ENCODE measurements around the gene CHEK1. TPM values are rescaled to one million over a fixed set of nuclear protein-coding genes. Genes with fewer than 3 reads are reported as not detected.

The CHEK1 gene
- polyA plus RNA-seq, 1 donor (not counting 4 experiments of a cell fraction or from before 2014, with no cell fraction given) = 38.2 TPM

DNA sequence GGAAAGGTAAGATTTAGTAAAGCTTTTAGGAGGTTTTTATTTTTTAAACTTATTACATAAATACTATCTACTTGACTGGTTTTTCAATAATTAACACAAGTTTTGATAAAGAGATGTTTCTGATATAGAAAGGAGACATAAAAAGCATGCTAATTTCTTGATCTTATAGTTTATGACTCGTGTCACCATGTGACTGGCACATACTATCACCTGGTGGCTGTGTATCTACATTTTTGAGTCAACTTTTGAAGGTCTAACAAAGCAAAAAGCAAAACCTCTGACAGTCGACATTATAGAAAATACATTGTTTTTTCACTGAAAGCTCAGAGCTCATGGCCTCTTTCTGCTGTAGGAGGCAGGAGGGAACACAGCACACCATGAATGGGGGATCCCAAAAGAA lies 54.9 kb downstream of the CHEK1 start:
- Histone ChIP-seq H3K27ac (ENCODE audit: control insufficient read depth, insufficient read depth, low read length) (no peak overlapping the region), H3K27me3 (ENCODE audit: control insufficient read depth, extremely low read depth, insufficient read depth, low read length) (no peaks in the 10 kb centered on the region), H3K36me3 (ENCODE audit: control insufficient read depth in 2 of 2, extremely low read depth in 1 of 2, insufficient read depth in 2 of 2, low read length in 2 of 2) (peaks cover 0 to 5% of the 10 kb centered on the region in 2 experiments), H4K20me1 (ENCODE audit: control insufficient read depth, extremely low read depth, insufficient read depth, low read length) (no peaks in the 10 kb centered on the region), H2AFZ (ENCODE audit: control insufficient read depth, low read length) (no peak overlapping the region), H3K9ac (ENCODE audit: control insufficient read depth, extremely low read depth, insufficient read depth, low read length) (no peak overlapping the region), H3K4me1 (ENCODE audit: control insufficient read depth, extremely low read depth, insufficient read depth, low read length) (no peaks in the 10 kb centered on the region), H3K4me3 (ENCODE audit: control insufficient read depth in 2 of 3, extremely low read depth in 1 of 3, insufficient read depth in 2 of 3, low read depth in 1 of 3, low read length in 3 of 3) (no peak overlapping the region), H3K4me2 (ENCODE audit: control insufficient read depth, extremely low read depth, insufficient read depth, low read depth, low read length) (no peak overlapping the region), H3K9me1 (ENCODE audit: control insufficient read depth, extremely low read depth, insufficient read depth, low read length) (no peaks in the 10 kb centered on the region), H3K9me3 (ENCODE audit: control insufficient read depth, low read depth, low read length) (no peaks in the 10 kb centered on the region), H3K79me2 (ENCODE audit: control insufficient read depth, insufficient read depth, low read length) (no peaks in the 10 kb centered on the region)
- peak; percentile 5 for FAIRE-seq
- TF ChIP-seq, protein P1, sequence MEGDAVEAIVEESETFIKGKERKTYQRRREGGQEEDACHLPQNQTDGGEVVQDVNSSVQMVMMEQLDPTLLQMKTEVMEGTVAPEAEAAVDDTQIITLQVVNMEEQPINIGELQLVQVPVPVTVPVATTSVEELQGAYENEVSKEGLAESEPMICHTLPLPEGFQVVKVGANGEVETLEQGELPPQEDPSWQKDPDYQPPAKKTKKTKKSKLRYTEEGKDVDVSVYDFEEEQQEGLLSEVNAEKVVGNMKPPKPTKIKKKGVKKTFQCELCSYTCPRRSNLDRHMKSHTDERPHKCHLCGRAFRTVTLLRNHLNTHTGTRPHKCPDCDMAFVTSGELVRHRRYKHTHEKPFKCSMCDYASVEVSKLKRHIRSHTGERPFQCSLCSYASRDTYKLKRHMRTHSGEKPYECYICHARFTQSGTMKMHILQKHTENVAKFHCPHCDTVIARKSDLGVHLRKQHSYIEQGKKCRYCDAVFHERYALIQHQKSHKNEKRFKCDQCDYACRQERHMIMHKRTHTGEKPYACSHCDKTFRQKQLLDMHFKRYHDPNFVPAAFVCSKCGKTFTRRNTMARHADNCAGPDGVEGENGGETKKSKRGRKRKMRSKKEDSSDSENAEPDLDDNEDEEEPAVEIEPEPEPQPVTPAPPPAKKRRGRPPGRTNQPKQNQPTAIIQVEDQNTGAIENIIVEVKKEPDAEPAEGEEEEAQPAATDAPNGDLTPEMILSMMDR (optimal IDR thresholded peaks at IDR 0.05 in 1 of 3, IDR thresholded peaks at IDR 0.05 in 1 of 3, conservative IDR thresholded peaks at IDR 0.05 in 1 of 3; ENCODE audit: extremely low read depth in 1 of 3, insufficient read depth in 2 of 3, low read length in 3 of 3) = no peak
- TF ChIP-seq EZH2 (IDR thresholded peaks at IDR 0.05; ENCODE audit: low read length) = no peak
- dilution Hi-C loops (cut with MboI; ENCODE audit: extremely low pct_ligation_motif_present, low sequenced_read_pairs) = no loop called here
- DNase-seq (ENCODE audit: low read depth, low spot score) = no peak

DNA sequence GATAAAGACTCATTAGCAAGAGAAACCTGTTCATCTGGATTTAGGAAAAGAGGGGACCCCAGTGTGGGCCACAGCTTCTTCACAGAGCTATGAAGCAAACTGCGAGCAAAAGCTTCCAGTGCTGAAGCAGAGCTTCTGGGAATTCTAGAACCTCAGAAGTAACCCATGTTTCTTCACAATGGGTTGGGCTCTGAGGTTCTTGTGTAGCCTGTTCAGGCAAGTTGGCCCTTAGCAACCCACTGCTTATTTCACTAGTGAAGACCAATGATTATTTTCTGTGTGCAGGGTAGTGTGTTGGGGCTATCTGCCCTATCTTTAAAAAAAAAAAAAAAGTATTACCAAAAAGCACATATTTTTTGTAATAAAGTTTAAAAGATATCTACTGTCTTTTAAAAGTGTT lies 55.8 kb downstream of the CHEK1 start, which contains the start of gene ACRV1:
ACRV1 (minus strand) TSS at position 101 of the 400 bp plus-strand sequence; CDS start at position 34, 67 bp downstream.
- FAIRE-seq (no peak), DNase-seq (ENCODE audit: low read depth, low spot score) (no peak)
- no peak within 1 kb of the TSS for H3K9ac ChIP-seq (ENCODE audit: control insufficient read depth, extremely low read depth, insufficient read depth, low read length)
- H2AFZ ChIP-seq (ENCODE audit: control insufficient read depth, low read length) = no peak within 1 kb of the TSS
- no peak within 1 kb of the TSS for H3K4me3 ChIP-seq (ENCODE audit: control insufficient read depth in 2 of 3, extremely low read depth in 1 of 3, insufficient read depth in 2 of 3, low read depth in 1 of 3, low read length in 3 of 3)
- no peak within 1 kb of the TSS for H3K4me2 ChIP-seq (ENCODE audit: control insufficient read depth, extremely low read depth, insufficient read depth, low read depth, low read length)
- peaks cover 0 to 5% of the 10 kb centered on the region in 2 experiments for H3K36me3 ChIP-seq (ENCODE audit: control insufficient read depth in 2 of 2, extremely low read depth in 1 of 2, insufficient read depth in 2 of 2, low read length in 2 of 2)
- no peaks in the 10 kb centered on the region for H4K20me1 ChIP-seq (ENCODE audit: control insufficient read depth, extremely low read depth, insufficient read depth, low read length)
- no peaks in the 10 kb centered on the region for H3K27me3 ChIP-seq (ENCODE audit: control insufficient read depth, extremely low read depth, insufficient read depth, low read length)
- H3K9me3 ChIP-seq (ENCODE audit: control insufficient read depth, low read depth, low read length) = no peaks in the 10 kb centered on the region
- dilution Hi-C loops (cut with MboI; ENCODE audit: extremely low pct_ligation_motif_present, low sequenced_read_pairs) = no loop called here
- no peaks in the 10 kb centered on the region for H3K79me2 ChIP-seq (ENCODE audit: control insufficient read depth, insufficient read depth, low read length)
- no peak within 1 kb of the TSS for H3K27ac ChIP-seq (ENCODE audit: control insufficient read depth, insufficient read depth, low read length)
- H3K4me1 ChIP-seq (ENCODE audit: control insufficient read depth, extremely low read depth, insufficient read depth, low read length) = no peaks in the 10 kb centered on the region
- no peaks in the 10 kb centered on the region for H3K9me1 ChIP-seq (ENCODE audit: control insufficient read depth, extremely low read depth, insufficient read depth, low read length)
- TF ChIP-seq, protein P1 (optimal IDR thresholded peaks at IDR 0.05 in 1 of 3, IDR thresholded peaks at IDR 0.05 in 1 of 3, conservative IDR thresholded peaks at IDR 0.05 in 1 of 3; ENCODE audit: extremely low read depth in 1 of 3, insufficient read depth in 2 of 3, low read length in 3 of 3) = no peak
- TF ChIP-seq EZH2 (IDR thresholded peaks at IDR 0.05; ENCODE audit: low read length) = no peak

Data from keratinocyte (primary cell).